AG09319 (cell line): ENCODE data around the gene BIRC7.

ENCODE experiments used
- DNase-seq: peaks from one replicate; pipeline ENCODE4 v3.0.0-alpha.2; 2010; ENCODE audit warnings: low read depth; ENCODE audit errors: extremely low read depth
- CTCF ChIP-seq: IDR thresholded peaks from 2 replicates; pipeline ENCODE4 v1.5.1; 2011; ENCODE audit warnings: low read depth, mild to moderate bottlenecking, inconsistent platforms, low read length, moderate library complexity

The BIRC7 gene

GRCh38 chr20:63284981-63285524 lies 49.3 kb downstream of the BIRC7 start:
- DNase-seq = no peak
- TF ChIP-seq CTCF = no peak

GRCh38 chr20:63285636-63286615 lies 50.2 kb downstream of the BIRC7 start:
- no peak for TF ChIP-seq CTCF
- no peak for DNase-seq

DNA sequence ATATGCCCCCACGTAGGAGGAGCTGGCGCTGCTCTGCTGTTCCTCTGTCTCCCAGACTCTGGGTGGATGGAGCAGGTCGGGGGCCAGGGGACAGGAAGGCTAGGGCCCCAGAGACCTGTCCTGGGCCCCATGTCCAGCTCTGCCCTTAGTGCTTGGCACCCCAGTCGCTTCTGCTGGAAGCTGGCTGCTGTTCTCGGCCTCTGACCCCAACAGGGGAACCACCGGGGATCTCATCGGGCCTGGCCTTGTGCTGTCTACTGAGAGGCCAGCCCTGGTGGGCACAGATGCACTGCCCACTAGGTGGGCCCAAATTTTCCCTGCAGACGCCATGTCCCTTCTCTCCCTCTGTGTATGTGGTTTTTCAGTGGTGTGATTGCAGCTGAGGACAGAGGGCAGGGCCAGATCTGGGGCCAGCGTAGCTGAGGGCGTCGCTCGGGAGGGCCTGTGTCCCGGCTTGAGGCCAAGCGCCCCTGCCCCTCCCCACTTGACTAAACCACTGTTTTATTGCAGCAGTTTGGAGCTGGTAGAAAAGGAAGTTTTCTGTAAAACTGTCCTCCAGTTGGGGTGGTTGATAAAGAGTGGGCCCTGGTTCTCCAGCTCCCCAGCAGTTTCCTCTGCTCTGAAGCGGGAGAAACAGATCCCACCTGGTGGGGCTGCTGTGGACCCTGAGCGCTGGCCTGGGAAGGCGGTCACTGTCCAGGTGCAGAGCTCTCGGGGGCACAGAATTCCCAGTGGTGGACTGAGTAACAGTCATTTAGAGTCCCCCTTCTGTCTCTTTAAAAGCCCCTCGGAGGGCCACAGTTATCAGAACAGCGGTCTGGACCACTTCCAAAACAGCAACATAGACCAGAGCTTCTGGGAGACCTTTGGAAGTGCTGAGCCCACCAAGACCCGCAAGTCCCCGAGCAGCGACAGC lies 51.3 kb downstream of the BIRC7 start:
- TF ChIP-seq CTCF = no peak
- DNase-seq = no peak

DNA sequence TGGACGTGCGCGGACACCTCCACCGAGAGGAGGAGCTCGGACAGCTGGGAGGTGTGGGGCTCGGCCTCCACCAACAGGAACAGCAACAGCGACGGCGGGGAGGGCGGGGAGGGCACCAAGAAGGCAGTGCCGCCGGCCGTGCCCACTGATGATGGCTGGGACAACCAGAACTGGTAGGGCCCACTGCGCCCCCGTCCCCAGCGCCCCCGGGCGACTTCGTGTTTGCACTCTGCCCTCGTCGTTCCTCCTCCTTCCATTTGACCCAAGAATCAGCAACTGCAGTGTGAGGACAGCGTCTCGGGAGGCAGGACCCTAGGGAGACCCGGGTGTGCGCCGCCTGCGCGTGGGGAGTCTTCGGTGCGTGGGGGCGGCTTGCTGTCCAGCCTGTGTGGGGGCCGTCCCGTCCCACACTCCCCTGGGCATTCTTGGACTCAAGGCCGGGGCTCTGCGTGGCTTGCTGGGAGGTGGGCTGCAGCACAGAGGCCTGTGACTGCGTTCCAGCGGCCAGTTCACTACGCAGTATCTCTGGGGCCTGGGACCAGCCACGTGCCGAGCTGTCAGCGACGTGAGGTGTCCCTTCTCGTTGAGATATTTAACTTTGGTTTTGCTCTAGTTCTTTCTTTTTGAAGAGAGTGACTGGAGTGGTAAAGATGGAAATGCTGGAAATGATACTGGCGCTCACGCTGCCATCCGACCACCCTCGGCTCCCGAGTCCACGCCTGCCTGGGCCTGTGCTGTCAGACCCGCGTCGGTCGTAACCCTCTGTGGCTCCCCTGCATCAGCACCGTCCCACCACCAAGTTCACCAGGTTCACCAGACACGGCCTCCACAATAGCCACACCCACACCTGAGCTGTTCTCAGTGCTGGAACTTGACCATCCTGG lies 52.2 kb downstream of the BIRC7 start:
- no peak for TF ChIP-seq CTCF
- DNase-seq = no peak

DNA sequence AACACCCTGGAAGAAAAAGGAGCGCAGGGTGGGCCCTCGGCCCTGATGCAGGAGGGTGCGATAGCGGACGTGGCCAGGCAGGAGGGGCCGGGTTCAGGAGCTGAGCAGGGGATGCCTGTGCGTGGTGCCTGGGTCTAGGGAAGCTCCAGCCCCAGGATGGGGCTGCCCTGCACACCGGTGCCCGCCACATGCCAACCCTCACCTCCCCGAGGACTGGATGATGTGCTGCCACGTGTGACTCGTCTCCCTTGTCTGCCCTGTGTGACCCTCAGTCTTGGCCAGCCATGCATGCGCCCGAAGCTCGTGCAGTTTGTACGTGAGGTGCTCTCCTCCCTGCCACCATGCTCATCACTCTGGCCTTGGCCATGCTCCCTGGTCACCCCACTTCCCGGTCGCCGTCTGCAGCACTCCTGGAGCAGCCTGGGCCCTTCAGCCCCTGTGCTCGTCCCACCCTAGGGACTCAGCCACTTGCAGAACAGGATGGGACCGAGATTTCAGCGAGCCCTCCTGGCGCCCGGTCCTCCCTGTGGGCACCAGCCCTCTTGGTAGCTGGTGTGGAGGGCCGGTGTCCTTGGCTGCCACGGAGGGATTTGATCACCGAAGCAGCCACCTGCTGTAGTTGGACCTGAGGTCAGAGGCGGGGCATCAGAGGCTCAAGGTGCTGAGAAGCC lies 53.0 kb downstream of the BIRC7 start:
- no peak for DNase-seq
- TF ChIP-seq CTCF = no peak
